Endothelial cell of umbilical vein (primary cell): ENCODE measurements around the gene TRPM1. TPM values are rescaled to one million over a fixed set of nuclear protein-coding genes. Genes with fewer than 3 reads are reported as not detected.

Source experiments
- BruUV-seq: library from RNA; stranded (reverse); fragments of 400-500 nt; replicated peaks from 2 replicates; lab custom pipeline; 2021; lab: Mats Ljungman, UMichigan
- CTCF ChIA-PET: fragments of 300-600, 350-600 bp; sonication (Branson Sonifier 250); formaldehyde crosslinking; loops from one replicate; lab custom pipeline; 2021; ENCODE audit warnings: antibody characterized with exemption, inconsistent platforms; lab: Charles Lee
- POLR2A ChIA-PET: fragments of 300-600, 350-600 bp; sonication (Branson Sonifier 250); formaldehyde crosslinking; loops from one replicate; lab custom pipeline; 2021; ENCODE audit warnings: antibody characterized with exemption, inconsistent platforms; lab: Charles Lee
- DNase-seq: peaks from one replicate; pipeline ENCODE4 v3.0.0-alpha.2; 2011; ENCODE audit warnings: low read depth, low spot score
- FAIRE-seq: peaks from 2 replicates; lab custom pipeline; 2011; peaks lifted over from hg19 to GRCh38; lab: Jason Lieb, UNC
- H2AFZ ChIP-seq: 2 replicates; pipeline ENCODE4 v1.6.0; 2012; ENCODE audit warnings: low read depth, low read length, control low read depth, inconsistent platforms
- H3K27ac ChIP-seq: 2 replicates; pipeline ENCODE4 v1.5.1; 2011; ENCODE audit warnings: low read depth, mild to moderate bottlenecking, control low read depth, low read length, moderate library complexity; ENCODE audit not compliant: insufficient read depth
- H3K27me3 ChIP-seq, 2 experiments: 2 replicates each; pipeline versions ENCODE4 v1.6.0 to v1.6.1; 2011; ENCODE audit warnings: low read length in 2 of 2, mixed read lengths in 1 of 2; ENCODE audit not compliant: control insufficient read depth in 2 of 2, insufficient read depth in 2 of 2
- H3K36me3 ChIP-seq, 2 experiments: 2 replicates in 1 of 2; 3 replicates in 1 of 2; pipeline ENCODE4 v1.5.1; 2011; ENCODE audit warnings: low read length in 2 of 2, mild to moderate bottlenecking in 1 of 2, moderate library complexity in 1 of 2; ENCODE audit not compliant: control insufficient read depth in 2 of 2, insufficient read depth in 2 of 2; ENCODE audit errors: extremely low read depth in 1 of 2
- H3K4me1 ChIP-seq: 3 replicates; pipeline ENCODE4 v1.5.1; 2011; ENCODE audit warnings: mild to moderate bottlenecking, low read length; ENCODE audit not compliant: control insufficient read depth, insufficient read depth; ENCODE audit errors: extremely low read depth
- H3K4me2 ChIP-seq: 2 replicates; pipeline ENCODE4 v1.6.1; 2011; ENCODE audit warnings: low read length, control low read depth, mixed read lengths; ENCODE audit not compliant: insufficient read depth
- H3K4me3 ChIP-seq, 3 experiments: fragments of 200-600 bp in 1 of 3; sonication (generic), shearing (Covaris generic) in 1 of 3; replicated peaks in 1 of 3; 2 replicates each; pipeline ENCODE4 v1.5.1; 2011 to 2016; ENCODE audit warnings: control low read depth in 3 of 3, low read length in 3 of 3, mild to moderate bottlenecking in 2 of 3, inconsistent platforms in 1 of 3, low read depth in 1 of 3, moderate library complexity in 1 of 3; ENCODE audit not compliant: insufficient read depth in 1 of 3
- H3K79me2 ChIP-seq: 2 replicates; pipeline ENCODE4 v1.6.0; 2012; ENCODE audit warnings: low read length, inconsistent platforms; ENCODE audit not compliant: control insufficient read depth, insufficient read depth
- H3K9ac ChIP-seq: replicated peaks from 2 replicates; pipeline ENCODE3; 2011; ENCODE audit warnings: low read length, control low read depth; ENCODE audit not compliant: insufficient read depth; ENCODE audit errors: extremely low read depth
- H3K9me1 ChIP-seq: replicated peaks from 3 replicates; pipeline ENCODE4 v1.6.0; 2011; ENCODE audit warnings: mild to moderate bottlenecking, low read length; ENCODE audit not compliant: control insufficient read depth, insufficient read depth; ENCODE audit errors: extremely low read depth
- H3K9me3 ChIP-seq: replicated peaks from 2 replicates; pipeline ENCODE4 v1.5.1; 2012; ENCODE audit warnings: low read length, inconsistent platforms; ENCODE audit not compliant: control insufficient read depth, insufficient read depth
- H4K20me1 ChIP-seq: replicated peaks from 2 replicates; pipeline ENCODE3; 2011; ENCODE audit warnings: mild to moderate bottlenecking, low read length; ENCODE audit not compliant: control insufficient read depth, insufficient read depth; ENCODE audit errors: extremely low read depth
- EZH2 ChIP-seq: IDR thresholded peaks from 2 replicates; pipeline ENCODE4 v1.6.1; 2012; ENCODE audit warnings: borderline replicate concordance, low read depth, mild to moderate bottlenecking, moderate library complexity, low read length, inconsistent platforms; ENCODE audit not compliant: severe bottlenecking
- FOS ChIP-seq: IDR thresholded peaks from 2 replicates; pipeline ENCODE4 v1.6.1; 2011; ENCODE audit warnings: mild to moderate bottlenecking, low read length, moderate library complexity, borderline replicate concordance; ENCODE audit not compliant: insufficient read depth
- GATA2 ChIP-seq: IDR thresholded peaks from 2 replicates; pipeline ENCODE4 v1.7.0; 2011; ENCODE audit warnings: low read depth, mild to moderate bottlenecking, moderate library complexity, mixed read lengths, low read length; ENCODE audit not compliant: insufficient read length, insufficient read depth
- JUN ChIP-seq: IDR thresholded peaks from 2 replicates; pipeline ENCODE4 v1.6.1; 2011; ENCODE audit warnings: borderline replicate concordance, low read depth; ENCODE audit not compliant: insufficient read length, insufficient read depth
- MYC ChIP-seq: IDR thresholded peaks from one replicate; pipeline ENCODE4 v1.6.1; 2011; ENCODE audit warnings: mild to moderate bottlenecking, low read depth, low read length
- POLR2A ChIP-seq: IDR thresholded peaks from 2 replicates; pipeline ENCODE4 v1.6.1; 2012; ENCODE audit warnings: low read depth, mild to moderate bottlenecking, control low read depth, low read length
- POLR2AphosphoS5 ChIP-seq: IDR thresholded peaks from 2 replicates; pipeline ENCODE4 v1.6.1; 2012; ENCODE audit warnings: low read depth, mild to moderate bottlenecking, control low read depth, low read length, moderate library complexity; ENCODE audit not compliant: insufficient read depth
- dilution Hi-C: fragments of 300-500 bp; cut with MboI; formaldehyde crosslinking; loops from one replicate; pipeline ENCODE4 v1.15.0; 2019; ENCODE audit warnings: low sequenced_read_pairs; ENCODE audit not compliant: extremely low pct_ligation_motif_present
- intact Hi-C: fragments of 100-400 bp; cut with micrococcal nuclease; formaldehyde crosslinking; loops from one replicate; pipeline ENCODE4 v1.10.0; 2022
- polyA plus RNA-seq, 4 experiments: library from polyadenylated mRNA; depleted of rRNA in 3 of 4; stranded (reverse) in 3 of 4; unstranded in 1 of 4; fragments of >200 nt; gene quantifications; 2 replicates each; pipeline versions ENCODE4 v1.2.1 to v1.2.3, GENCODE V29; 2011 to 2012; ENCODE audit warnings: missing spikeins in 1 of 4
- total RNA-seq: library from RNA; stranded (reverse); gene quantifications from 2 replicates; pipeline ENCODE4 v1.2.3, GENCODE V29; 2021
- TF ChIP-seq, protein P1 (sequence below): IDR thresholded peaks from 2 replicates; pipeline ENCODE4 v1.6.1; 2011; ENCODE audit not compliant: insufficient read depth, insufficient read length
- TF ChIP-seq, protein P2 (sequence below), 2 donors: IDR thresholded peaks; 1 replicate in 1 of 2; 2 replicates in 1 of 2; pipeline ENCODE4 v1.5.1; 2011; ENCODE audit warnings: low read length in 2 of 2, mild to moderate bottlenecking in 2 of 2, moderate library complexity in 2 of 2, control low read depth in 1 of 2, inconsistent platforms in 1 of 2, low read depth in 1 of 2; ENCODE audit not compliant: insufficient read depth in 1 of 2; ENCODE audit errors: extremely low read depth in 1 of 2

The TRPM1 gene
- total and polyA plus RNA-seq, 2 donors (not counting 3 experiments of a cell fraction or from before 2014, with no cell fraction given), result 0.19 TPM; not detected in 1

DNA sequence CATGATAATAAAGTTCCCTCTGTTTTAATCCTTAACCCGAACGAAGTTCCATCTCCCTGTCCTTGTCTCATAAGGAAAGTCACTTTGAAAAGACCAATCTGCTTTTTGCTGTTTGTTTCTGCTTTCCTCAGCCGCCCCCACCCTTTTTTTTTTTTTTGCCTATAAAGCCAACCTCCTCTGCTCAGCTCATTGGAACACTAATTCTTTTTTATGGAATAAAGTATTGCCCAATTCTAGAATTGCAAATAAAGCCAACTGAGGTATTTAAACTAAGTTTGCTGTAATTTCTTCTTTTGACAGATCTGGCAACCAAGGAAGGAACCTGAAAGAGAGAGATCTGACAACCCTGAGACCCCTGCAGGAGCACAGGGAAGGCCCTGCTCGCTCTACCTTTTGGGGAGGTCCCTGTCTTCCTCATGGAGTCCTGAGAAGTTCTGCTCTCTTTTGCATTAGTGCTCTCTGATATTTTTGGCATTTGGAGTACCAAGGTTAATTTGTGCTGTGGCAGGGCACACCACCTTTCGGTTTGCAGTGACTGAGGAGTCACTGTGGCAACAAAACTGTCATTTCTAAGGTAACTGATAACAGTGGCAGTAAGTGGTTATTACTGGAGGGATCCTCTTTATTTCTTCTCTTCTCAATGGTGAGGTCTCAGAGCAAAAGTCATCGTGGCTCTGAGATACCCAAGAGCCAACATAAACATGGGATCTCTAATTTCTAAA lies 35.2 kb upstream of the TRPM1 start:
- Histone ChIP-seq H3K9me1 (no peaks in the 10 kb centered on the region), H3K9me3 (no peaks in the 10 kb centered on the region), H3K27ac (no peak overlapping the region), H3K79me2 (no peaks in the 10 kb centered on the region), H4K20me1 (no peaks in the 10 kb centered on the region), H3K9ac (no peak overlapping the region), H3K4me1 (no peaks in the 10 kb centered on the region), H2AFZ (no peak overlapping the region), H3K4me2 (no peak overlapping the region), H3K4me3 (no peak overlapping the region), H3K27me3 (peaks cover 0 to 4% of the 10 kb centered on the region in 2 experiments), H3K36me3 (no peaks in the 10 kb centered on the region)
- CTCF ChIA-PET, result interaction anchor here (1.7 kb wide), 1 partner anchor 8 kb away, joined by 20 read pairs; no protein-coding TSS in a partner anchor
- FAIRE-seq, result no peak
- TF ChIP-seq, protein P1, sequence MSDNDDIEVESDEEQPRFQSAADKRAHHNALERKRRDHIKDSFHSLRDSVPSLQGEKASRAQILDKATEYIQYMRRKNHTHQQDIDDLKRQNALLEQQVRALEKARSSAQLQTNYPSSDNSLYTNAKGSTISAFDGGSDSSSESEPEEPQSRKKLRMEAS, result no peak
- no peak for TF ChIP-seq POLR2AphosphoS5
- no peak for TF ChIP-seq FOS
- TF ChIP-seq, protein P2, sequence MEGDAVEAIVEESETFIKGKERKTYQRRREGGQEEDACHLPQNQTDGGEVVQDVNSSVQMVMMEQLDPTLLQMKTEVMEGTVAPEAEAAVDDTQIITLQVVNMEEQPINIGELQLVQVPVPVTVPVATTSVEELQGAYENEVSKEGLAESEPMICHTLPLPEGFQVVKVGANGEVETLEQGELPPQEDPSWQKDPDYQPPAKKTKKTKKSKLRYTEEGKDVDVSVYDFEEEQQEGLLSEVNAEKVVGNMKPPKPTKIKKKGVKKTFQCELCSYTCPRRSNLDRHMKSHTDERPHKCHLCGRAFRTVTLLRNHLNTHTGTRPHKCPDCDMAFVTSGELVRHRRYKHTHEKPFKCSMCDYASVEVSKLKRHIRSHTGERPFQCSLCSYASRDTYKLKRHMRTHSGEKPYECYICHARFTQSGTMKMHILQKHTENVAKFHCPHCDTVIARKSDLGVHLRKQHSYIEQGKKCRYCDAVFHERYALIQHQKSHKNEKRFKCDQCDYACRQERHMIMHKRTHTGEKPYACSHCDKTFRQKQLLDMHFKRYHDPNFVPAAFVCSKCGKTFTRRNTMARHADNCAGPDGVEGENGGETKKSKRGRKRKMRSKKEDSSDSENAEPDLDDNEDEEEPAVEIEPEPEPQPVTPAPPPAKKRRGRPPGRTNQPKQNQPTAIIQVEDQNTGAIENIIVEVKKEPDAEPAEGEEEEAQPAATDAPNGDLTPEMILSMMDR (IDR thresholded peaks at IDR 0.05; ENCODE audit: extremely low read depth in 1 of 2, insufficient read depth in 1 of 2, low read depth in 1 of 2, low read length in 2 of 2), result no peak
- no peak for TF ChIP-seq JUN
- TF ChIP-seq GATA2, result no peak
- no peak for TF ChIP-seq EZH2
- TF ChIP-seq POLR2A, result no peak
- TF ChIP-seq MYC, result no peak
- POLR2A ChIA-PET, result no interaction called here
- intact Hi-C loops, result no loop called here
- DNase-seq, result no peak
- dilution Hi-C loops, result no loop called here
- BruUV-seq, result no TSS peak
